Kidney (tissue), 14 donors: ENCODE measurements around the gene PGLYRP2. TPM values are rescaled to one million over a fixed set of nuclear protein-coding genes. Genes with fewer than 3 reads are reported as not detected.
"Not testable (repeated sequence)": the region's sequence is repeated elsewhere in the genome, so short reads cannot be mapped to it uniquely, and the experiment has no call there.

Source experiments
- DNase-seq, 5 donors: peaks; one replicate each; pipeline ENCODE4 v3.0.0-alpha.2; 2013 to 2020
- FAIRE-seq: peaks from 2 replicates; lab custom pipeline; 2012; peaks lifted over from hg19 to GRCh38; lab: Jason Lieb, UNC
- H3K27ac ChIP-seq, 2 donors: one replicate each; pipeline ENCODE4 v1.7.0; 2013; ENCODE audit warnings: low read depth in 2 of 2, low read length in 2 of 2, inconsistent platforms in 1 of 2
- H3K27me3 ChIP-seq: one replicate; pipeline ENCODE4 v1.7.1; 2013; ENCODE audit warnings: low read length, inconsistent platforms; ENCODE audit not compliant: control insufficient read depth, insufficient read depth
- H3K36me3 ChIP-seq, 3 donors: one replicate each; pipeline versions ENCODE4 v1.7.0 to v1.7.1; 2013; ENCODE audit warnings: low read length in 3 of 3, control low read depth in 1 of 3, inconsistent platforms in 1 of 3; ENCODE audit not compliant: insufficient read depth in 3 of 3, control insufficient read depth in 2 of 3
- H3K4me1 ChIP-seq, 3 donors: one replicate each; pipeline versions ENCODE4 v1.7.0 to v1.7.1; 2013; ENCODE audit warnings: low read length in 3 of 3, inconsistent platforms in 1 of 3, low read depth in 1 of 3; ENCODE audit not compliant: control insufficient read depth in 2 of 3, insufficient read depth in 2 of 3
- H3K4me3 ChIP-seq, 3 donors: one replicate each; pipeline versions ENCODE4 v1.7.0 to v1.8.1; 2013; ENCODE audit warnings: low read length in 3 of 3, control low read depth in 1 of 3, inconsistent platforms in 1 of 3
- H3K9ac ChIP-seq, 3 donors: one replicate each; pipeline versions ENCODE4 v1.7.0 to v1.7.1; 2013; ENCODE audit warnings: low read length in 3 of 3, control low read depth in 1 of 3, inconsistent platforms in 1 of 3
- H3K9me3 ChIP-seq, 3 donors: one replicate each; pipeline versions ENCODE4 v1.7.0 to v1.7.1; 2013; ENCODE audit warnings: low read length in 3 of 3, control low read depth in 1 of 3, inconsistent platforms in 1 of 3; ENCODE audit not compliant: control insufficient read depth in 2 of 3, insufficient read depth in 1 of 3
- CTCF ChIP-seq: IDR thresholded peaks from 3 replicates; pipeline ENCODE4 v1.5.1; 2012; ENCODE audit warnings: mild to moderate bottlenecking, moderate library complexity, borderline replicate concordance; ENCODE audit not compliant: insufficient read depth; ENCODE audit errors: extremely low read depth
- intact Hi-C: fragments of 100-400 bp; cut with DNase I; formaldehyde crosslinking; loops from one replicate; pipeline ENCODE4 v1.11.1; 2022
- polyA plus RNA-seq: library from polyadenylated mRNA; stranded (reverse); fragments of 350-450 nt; fragmentation: Illumina TruSeq; extraction: RNeasy Lipid Tissue Mini Kit (QIAGEN cat#74804); gene quantifications from one replicate; pipeline ENCODE4 v1.2.3, GENCODE V29; 2014; ENCODE audit warnings: low read depth, low replicate concordance; ENCODE audit not compliant: insufficient read depth
- total RNA-seq: library from RNA; stranded (reverse); fragmentation: NEBNext Ultra II Directional; extraction: Animal tissue kit (Norgen Biotek cat#: 25700); gene quantifications from one replicate; pipeline ENCODE4 v1.2.1, GENCODE V29; 2021
- donor health status: control.
- donor health status: control.
- donor health status: control.
- donor health status: control.
- donor health status: control.
- donor health status: DM: yes; HTN: yes; CAD: no.
- donor health status: Normal renal cell carcinoma (clear cell type).

Gene PGLYRP2
- total and polyA plus RNA-seq, 2 donors from 2014 or later, result not detected

DNA sequence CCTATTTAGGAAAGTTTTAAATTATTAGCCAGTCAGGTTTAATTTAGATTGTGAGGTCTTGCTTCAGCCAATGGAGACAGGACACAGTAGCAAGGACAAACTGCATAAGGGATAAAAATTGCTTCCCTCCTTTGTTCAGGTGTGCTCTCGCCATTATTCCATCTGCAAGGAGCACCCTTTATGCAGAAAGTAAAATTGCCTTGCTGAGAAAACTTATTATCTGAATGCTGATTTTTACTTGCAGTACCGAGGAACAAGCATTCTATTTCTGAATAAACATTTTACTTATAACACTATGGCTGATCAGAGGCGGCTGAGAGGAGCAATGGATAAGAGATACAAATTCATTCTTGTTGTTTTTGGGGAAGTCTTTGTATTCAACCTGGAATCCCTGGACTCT, 37.1 kb upstream of the PGLYRP2 start:
- intact Hi-C loops, result no loop called here
- TF ChIP-seq CTCF, result no peak
- H3K36me3 ChIP-seq, result no peaks in the 10 kb centered on the region
- no peak for DNase-seq
- no peak for FAIRE-seq
- H3K9me3 ChIP-seq, result no peaks in the 10 kb centered on the region
- H3K4me3 ChIP-seq, result no peak overlapping the region
- no peaks in the 10 kb centered on the region for H3K4me1 ChIP-seq
- no peak overlapping the region for H3K27ac ChIP-seq
- no peak overlapping the region for H3K9ac ChIP-seq
- no peaks in the 10 kb centered on the region for H3K27me3 ChIP-seq

DNA sequence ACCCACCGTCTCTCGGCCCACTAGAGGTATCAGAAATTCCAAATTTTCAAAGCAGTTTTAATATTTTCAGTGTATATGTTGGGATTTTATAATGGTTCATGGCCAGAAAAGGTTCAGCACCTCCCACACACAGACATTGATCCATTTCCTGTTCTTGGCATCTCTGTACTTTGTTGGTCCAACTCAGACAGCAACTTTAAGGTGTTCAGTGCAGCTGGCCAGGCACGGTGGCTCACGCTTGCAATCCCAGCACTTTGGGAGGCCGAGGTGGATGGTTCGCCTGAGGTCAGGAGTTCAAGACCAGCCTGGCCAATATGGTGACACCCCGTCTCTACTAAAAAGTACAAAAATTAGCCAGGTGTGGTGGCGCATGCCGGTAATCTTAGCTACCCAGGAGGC, 35.9 kb upstream of the PGLYRP2 start:
- H3K27me3 ChIP-seq, H3K9me3 ChIP-seq, H3K4me1 ChIP-seq, H3K27ac ChIP-seq, FAIRE-seq, H3K9ac ChIP-seq, H3K36me3 ChIP-seq, intact Hi-C loops, H3K4me3 ChIP-seq: not testable (repeated sequence)
- peak in 1 of 5 donors; percentile 36 for DNase-seq

GRCh38 chr19:15511671-15512424, 32.5 kb upstream of the PGLYRP2 start:
- no peak for FAIRE-seq
- no peak for TF ChIP-seq CTCF

GRCh38 chr19:15508035-15508710, 28.9 kb upstream of the PGLYRP2 start, which contains the start of gene CYP4F22:
TSS of gene CYP4F22 (plus strand) at chr19:15508525. CDS start at chr19:15525337, 16,812 bp downstream.
- intact Hi-C loops, result no loop called here
- Histone ChIP-seq H3K27me3 (peaks cover 9% of the 10 kb centered on the region), H3K9me3 (no peaks in the 10 kb centered on the region), H3K9ac (no peak within 1 kb of the TSS), H3K36me3 (no peaks in the 10 kb centered on the region), H3K4me1 (no peaks in the 10 kb centered on the region), H3K4me3 (no peak within 1 kb of the TSS), H3K27ac (no peak within 1 kb of the TSS)
- no peak for TF ChIP-seq CTCF
- DNase-seq (peak in 4 of 5 donors; percentile 4 to 51 (median 12)), FAIRE-seq (no peak)

More at GRCh38 chr19:15511671-15512424, 32.5 kb upstream of the PGLYRP2 start:
- H3K36me3 ChIP-seq, result no peaks in the 10 kb centered on the region
- no peaks in the 10 kb centered on the region for H3K9me3 ChIP-seq
- H3K4me3 ChIP-seq, result no peak overlapping the region
- H3K27me3 ChIP-seq, result peaks cover 9% of the 10 kb centered on the region
- H3K4me1 ChIP-seq, result no peaks in the 10 kb centered on the region
- no peak overlapping the region for H3K27ac ChIP-seq
- DNase-seq, result peak in 1 of 5 donors; percentile 59
- intact Hi-C loops, result no loop called here
- H3K9ac ChIP-seq, result no peak overlapping the region
